ENCODE data around the gene PRELID3B. TPM values are rescaled to one million over a fixed set of nuclear protein-coding genes. Genes with fewer than 3 reads are reported as not detected.

Gene PRELID3B
- total RNA-seq, 1 experiment from 2014 or later = 129 TPM

- Histone ChIP-seq H2AFZ (ENCODE audit: low read depth, low read length, poor library complexity, severe bottlenecking) (no peak overlapping the region), H3K4me1 (ENCODE audit: control insufficient read depth in 1 of 2, insufficient read depth in 2 of 2, low read length in 2 of 2) (peaks cover 15 to 24% of the 10 kb centered on the region in 2 experiments), H3K36me3 (ENCODE audit: control insufficient read depth in 1 of 2, insufficient read depth in 2 of 2, low read length in 2 of 2) (peaks cover 25 to 40% of the 10 kb centered on the region in 2 experiments), H3K4me2 (ENCODE audit: low read length) (peak overlapping the region; percentile 94; the same call in 1 of the 2 replicates), H3K27me3 (ENCODE audit: insufficient read depth, low read length) (no peaks in the 10 kb centered on the region), H3K9me3 (ENCODE audit: control insufficient read depth in 1 of 2, insufficient read depth in 1 of 2, low read depth in 1 of 2, low read length in 2 of 2) (no peaks in the 10 kb centered on the region), H3K4me3 (replicated peaks in 1 of 2; ENCODE audit: low read depth in 1 of 2, low read length in 2 of 2) (no peak overlapping the region; a peak in 1 of 4 replicates), H3K27ac (ENCODE audit: low read depth, low read length) (no peak overlapping the region), H4K20me1 (ENCODE audit: insufficient read depth) (no peaks in the 10 kb centered on the region), H3K9ac (ENCODE audit: low read length) (0 out of 2 replicates have a peak overlapping the region, but pooled peaks have one; percentile 84), H3K9me2 (ENCODE audit: insufficient read depth) (no peaks in the 10 kb centered on the region), H3K79me2 (ENCODE audit: insufficient read depth, low read length) (peaks cover 70% of the 10 kb centered on the region)
- TF ChIP-seq SP1 (IDR thresholded peaks at IDR 0.05; ENCODE audit: low read depth) (no peak), POLR2AphosphoS5 (IDR thresholded peaks at IDR 0.05; ENCODE audit: low read depth, low read length) (no peak), RAD21 (IDR thresholded peaks at IDR 0.05; ENCODE audit: low read depth) (no peak), REST (IDR thresholded peaks at IDR 0.05; ENCODE audit: low read depth) (no peak), CEBPB (IDR thresholded peaks at IDR 0.05; ENCODE audit: low read depth) (no peak), MAX (IDR thresholded peaks at IDR 0.05) (no peak), SIN3A (IDR thresholded peaks at IDR 0.05; ENCODE audit: low read depth) (no peak), POLR2A (IDR thresholded peaks at IDR 0.05; ENCODE audit: borderline replicate concordance, extremely low read depth, insufficient read depth, insufficient read length) (no peak), CBX3 (IDR thresholded peaks at IDR 0.05; ENCODE audit: low read depth) (no peak), EZH2 (IDR thresholded peaks at IDR 0.05) (no peak), ZBTB33 (IDR thresholded peaks at IDR 0.05; ENCODE audit: extremely low read depth, insufficient replicate concordance, low read length) (no peak), EZH2phosphoT487 (IDR thresholded peaks at IDR 0.05; ENCODE audit: borderline replicate concordance) (no peak), TCF7L2 (IDR thresholded peaks at IDR 0.05; ENCODE audit: borderline replicate concordance, extremely low read depth, insufficient read depth, insufficient read length) (no peak), CTCF (IDR thresholded peaks at IDR 0.05 in 2 of 3, conservative IDR thresholded peaks at IDR 0.05 in 1 of 3; ENCODE audit: borderline replicate concordance in 1 of 3, insufficient read depth in 1 of 3, low read depth in 2 of 3, low read length in 2 of 3) (no peak), YY1 (IDR thresholded peaks at IDR 0.05; ENCODE audit: extremely low read depth, insufficient replicate concordance, low read depth, low read length) (no peak), ZFX (IDR thresholded peaks at IDR 0.05) (no peak), ELF1 (IDR thresholded peaks at IDR 0.05; ENCODE audit: borderline replicate concordance, low read depth) (no peak)
- ChIA-PET CTCF (no interaction called here), RAD21 (ENCODE audit: low non-redundant PET in 1 of 2, low total read pairs in 2 of 2, uncharacterized antibody in 2 of 2, unreplicated experiment in 2 of 2) (no interaction called here), POLR2A (interaction anchor here (3.0 kb wide), 1 partner anchor 9 kb away, joined by 13 read pairs; the partner anchor contains the start of gene ATP5F1E)
- no peak for DNase-seq (ENCODE audit: low read depth, low spot score)
- no peak for ATAC-seq
- BruUV-seq (replicated peaks) = no TSS peak
- intact Hi-C loops (cut with micrococcal nuclease) = no loop called here
Observed at GRCh38 chr20:59040667-59041066, 1.9 kb downstream of the PRELID3B start.
